Heart left ventricle (tissue), 16 donors: Measurements from ENCODE around the gene TCIRG1. TPM values are rescaled to one million over a fixed set of nuclear protein-coding genes. Genes with fewer than 3 reads are reported as not detected.

Experiments
- ATAC-seq, 4 donors: fragments of 200-7000 bp; cut with Tn5 transposase; one replicate each; pipeline ENCODE4 v1.9.1; 2020 to 2022; ENCODE audit warnings: moderate library complexity in 4 of 4, mild to moderate bottlenecking in 3 of 4, moderate number of reproducible peaks in 1 of 4
- DNase-seq, 5 donors: peaks; one replicate each; pipeline ENCODE4 v3.0.0-alpha.2; 2020
- H3K27ac ChIP-seq, 12 donors: fragments of 200-600 bp; sonication (generic) in 4 of 12; one replicate each; pipeline versions ENCODE4 v1.5.0 to v1.8.0; 2016 to 2022; ENCODE audit warnings: mild to moderate bottlenecking in 2 of 12
- H3K27me3 ChIP-seq, 9 donors: fragments of 200-600 bp; sonication (generic) in 2 of 9; one replicate each; pipeline versions ENCODE4 v1.5.1 to v1.8.0; 2016 to 2022; ENCODE audit warnings: mild to moderate bottlenecking in 3 of 9
- H3K36me3 ChIP-seq, 9 donors: fragments of 200-600 bp; sonication (generic) in 2 of 9; one replicate each; pipeline versions ENCODE4 v1.5.0 to v1.8.0; 2018 to 2022; ENCODE audit warnings: mild to moderate bottlenecking in 2 of 9
- H3K4me1 ChIP-seq, 12 donors: fragments of 200-600 bp; sonication (generic) in 4 of 12; one replicate each; pipeline versions ENCODE4 v1.5.0 to v1.8.0; 2016 to 2022; ENCODE audit warnings: mild to moderate bottlenecking in 3 of 12
- H3K4me3 ChIP-seq, 12 donors: fragments of 200-600 bp; sonication (generic) in 4 of 12; one replicate each; pipeline versions ENCODE4 v1.5.0 to v1.8.0; 2017 to 2022; ENCODE audit warnings: mild to moderate bottlenecking in 9 of 12, moderate library complexity in 4 of 12
- H3K9me3 ChIP-seq, 12 donors: fragments of 200-600 bp; sonication (generic) in 4 of 12; one replicate each; pipeline versions ENCODE4 v1.5.0 to v1.8.0; 2016 to 2022; ENCODE audit warnings: mild to moderate bottlenecking in 1 of 12
- POLR2A ChIP-seq, 2 donors: fragments of 450-650 bp; IDR thresholded peaks; one replicate each; pipeline ENCODE4 v1.6.1; 2017; ENCODE audit warnings: antibody characterized with exemption in 2 of 2, mild to moderate bottlenecking in 2 of 2, moderate library complexity in 2 of 2
- WGBS, 4 donors: extraction: QIAGEN DNeasy Blood & Tissue Kit in 2 of 4; methylation state at CpG; one replicate each; pipeline versions ENCODE4 v1.1.5 to v1.1.7; 2013 to 2018; 5-methylcytosine and 5-hydroxymethylcytosine counted together
- intact Hi-C, 10 donors: fragments of 100-400 bp; cut with DNase I; formaldehyde crosslinking; loops; one replicate each; pipeline versions ENCODE4 v1.11.1 to v1.14.2; 2022
- polyA plus RNA-seq, 2 donors: library from polyadenylated mRNA; stranded (reverse); fragments of 200-250 nt; gene quantifications; one replicate each; pipeline ENCODE4 v1.2.3, GENCODE V29; 2013
- total RNA-seq, 9 donors: library from RNA; depleted of rRNA in 2 of 9; stranded (reverse); fragments of >200 nt in 2 of 9; fragmentation: NEBNext Ultra II Directional in 3 of 9; extraction: Animal tissue kit (Norgen Biotek cat#: 25700) in 3 of 9; gene quantifications; one replicate each; pipeline versions ENCODE4 v1.1.0 to v1.2.4, GENCODE V29; 2016 to 2023
- TF ChIP-seq, protein P1 (sequence below), 12 donors: fragments of 200-600 bp; sonication (generic) in 4 of 12; IDR thresholded peaks; one replicate each; pipeline versions ENCODE4 v1.5.0 to v1.8.0; 2018 to 2022; ENCODE audit warnings: antibody characterized with exemption in 12 of 12, mild to moderate bottlenecking in 5 of 12
- donor health status: ischemic (EF 13 %, LVEDD 7.1; RV severe dilation, severe dysfunction).
- donor health status: healthy with polysubstance abuse.
- donor health status: DM: no; HTN: yes; CAD: no.
- donor health status: DM: no; HTN: no; CAD: no.
- donor health status: ischemic (EF 25% LVEDD 6.9; RV normal size, moderate dysfunction).
- donor health status: ischemic (EF 25% LVEDD 5.7; RV mildly dilated, moderate dysfunction).
- donor health status: healthy.
- donor health status: DM: yes; HTN: yes; CAD: no.
- donor health status: ischemic (EF 35%, LVEDD 5.7; RV mildly dilated, moderate dysfunction).
- donor health status: nonischemic (EF 11% LVEDD 7.7; RV severe dilation, severe dysfunction).
- donor health status: DM: yes; HTN: yes; CAD: no.
- donor health status: PGD.
- donor health status: ischemic (EF 29% LVEDD 5.4; RV normal size, mild dysfunction).
- donor health status: nonischemic (EF 23%, LVEDD 6.1; RV moderate dilation, normal function).

Gene TCIRG1
- total and polyA plus RNA-seq, 11 donors, result 10.2 to 88.7 (median 25.5) TPM

DNA sequence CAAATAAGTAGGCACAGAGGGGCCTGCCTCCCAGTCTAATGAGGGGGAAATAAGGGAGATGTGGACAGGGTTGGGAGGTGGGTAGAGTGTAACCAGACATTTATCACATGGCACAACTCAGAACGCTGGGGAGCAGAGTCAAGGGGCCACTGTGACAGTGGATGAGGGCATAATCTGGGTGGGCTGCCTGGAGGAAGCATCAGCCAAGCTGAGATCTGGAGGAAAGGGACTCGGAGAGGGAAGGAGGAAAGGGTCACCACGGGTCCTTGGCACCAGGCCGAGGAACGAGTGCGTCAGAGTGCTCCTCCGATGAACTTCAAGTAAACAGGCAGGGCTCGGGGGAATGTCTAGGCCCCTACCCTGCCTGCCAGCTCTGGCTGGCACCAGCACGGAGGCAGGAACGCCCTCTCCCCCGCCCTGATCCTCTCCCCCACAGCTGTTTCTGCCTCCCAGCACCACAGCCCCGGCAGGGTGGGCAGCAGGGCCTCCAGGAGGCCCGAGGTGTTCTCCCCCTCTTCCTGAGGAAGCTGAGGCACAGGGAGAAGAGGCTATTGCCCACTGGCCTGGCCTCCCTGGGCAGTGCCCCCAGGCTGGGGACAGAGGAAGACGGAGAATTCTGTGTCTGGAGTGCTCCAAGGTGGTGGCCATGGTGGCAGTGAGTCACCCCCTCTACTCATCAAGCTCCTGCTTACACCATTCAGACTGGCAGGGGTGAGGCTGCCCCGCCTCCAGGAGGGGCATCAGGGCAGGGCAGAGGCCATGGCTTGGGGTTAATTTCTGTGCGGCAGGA, 24.5 kb upstream of the TCIRG1 start:
- ATAC-seq (no peak), DNase-seq (no peak)
- 51 to 63% (median 59%) methylated on average over 10 to 16 of the region's 16 CpGs for WGBS, 4 donors
- Histone ChIP-seq H3K4me1 (peaks cover 0 to 58% (median 19%) of the 10 kb centered on the region in 12 donors), H3K27ac (peak overlapping the region in 1 of 12 donors; percentile 51), H3K9me3 (no peaks in the 10 kb centered on the region), H3K27me3 (no peaks in the 10 kb centered on the region), H3K4me3 (no peak overlapping the region), H3K36me3 (no peaks in the 10 kb centered on the region)
- intact Hi-C loops, result loop anchor here in 1 of 10 donors (10.0 kb wide), 1 partner anchor 190 kb away; no protein-coding TSS in a partner anchor
- TF ChIP-seq, protein P1, sequence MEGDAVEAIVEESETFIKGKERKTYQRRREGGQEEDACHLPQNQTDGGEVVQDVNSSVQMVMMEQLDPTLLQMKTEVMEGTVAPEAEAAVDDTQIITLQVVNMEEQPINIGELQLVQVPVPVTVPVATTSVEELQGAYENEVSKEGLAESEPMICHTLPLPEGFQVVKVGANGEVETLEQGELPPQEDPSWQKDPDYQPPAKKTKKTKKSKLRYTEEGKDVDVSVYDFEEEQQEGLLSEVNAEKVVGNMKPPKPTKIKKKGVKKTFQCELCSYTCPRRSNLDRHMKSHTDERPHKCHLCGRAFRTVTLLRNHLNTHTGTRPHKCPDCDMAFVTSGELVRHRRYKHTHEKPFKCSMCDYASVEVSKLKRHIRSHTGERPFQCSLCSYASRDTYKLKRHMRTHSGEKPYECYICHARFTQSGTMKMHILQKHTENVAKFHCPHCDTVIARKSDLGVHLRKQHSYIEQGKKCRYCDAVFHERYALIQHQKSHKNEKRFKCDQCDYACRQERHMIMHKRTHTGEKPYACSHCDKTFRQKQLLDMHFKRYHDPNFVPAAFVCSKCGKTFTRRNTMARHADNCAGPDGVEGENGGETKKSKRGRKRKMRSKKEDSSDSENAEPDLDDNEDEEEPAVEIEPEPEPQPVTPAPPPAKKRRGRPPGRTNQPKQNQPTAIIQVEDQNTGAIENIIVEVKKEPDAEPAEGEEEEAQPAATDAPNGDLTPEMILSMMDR (IDR thresholded peaks at IDR 0.05), result no peak
- no peak for TF ChIP-seq POLR2A (IDR thresholded peaks at IDR 0.05)

DNA sequence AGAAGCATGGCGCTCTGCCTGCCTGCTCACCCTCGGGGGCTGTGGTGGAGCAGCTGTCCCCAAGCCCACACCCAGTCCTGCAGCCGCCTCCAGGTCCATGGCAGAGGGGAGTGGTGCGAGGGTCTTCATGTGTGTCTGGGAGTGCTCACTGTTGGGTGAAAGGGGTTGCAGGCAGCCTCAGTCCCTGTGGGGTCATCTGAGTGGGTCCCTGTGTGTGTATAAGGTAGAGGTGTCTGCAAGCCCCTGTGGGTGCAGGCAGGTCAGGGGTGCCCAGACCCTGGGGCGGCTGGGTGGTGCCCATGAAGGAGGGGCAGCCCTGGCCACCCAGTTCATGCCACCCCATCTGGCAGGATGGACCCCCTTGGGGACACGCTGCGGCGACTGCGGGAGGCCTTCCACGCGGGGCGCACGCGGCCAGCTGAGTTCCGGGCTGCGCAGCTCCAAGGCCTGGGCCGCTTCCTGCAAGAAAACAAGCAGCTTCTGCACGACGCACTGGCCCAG, 23.8 kb upstream of the TCIRG1 start:
- DNase-seq, result no peak
- Histone ChIP-seq H3K27me3 (no peaks in the 10 kb centered on the region), H3K4me1 (peaks cover 0 to 52% (median 12%) of the 10 kb centered on the region in 12 donors), H3K36me3 (no peaks in the 10 kb centered on the region), H3K9me3 (no peaks in the 10 kb centered on the region), H3K4me3 (no peak overlapping the region), H3K27ac (peak overlapping the region in 1 of 12 donors; percentile 44)
- no peak for TF ChIP-seq POLR2A (IDR thresholded peaks at IDR 0.05)
- TF ChIP-seq, protein P1 (IDR thresholded peaks at IDR 0.05), result no peak
- intact Hi-C loops, result loop anchor here in 1 of 10 donors (10.0 kb wide), 1 partner anchor 190 kb away; no protein-coding TSS in a partner anchor
- ATAC-seq, result no peak
- WGBS, 4 donors, result 40 to 91% (median 90%) methylated on average over 1 to 19 of the region's 19 CpGs

DNA sequence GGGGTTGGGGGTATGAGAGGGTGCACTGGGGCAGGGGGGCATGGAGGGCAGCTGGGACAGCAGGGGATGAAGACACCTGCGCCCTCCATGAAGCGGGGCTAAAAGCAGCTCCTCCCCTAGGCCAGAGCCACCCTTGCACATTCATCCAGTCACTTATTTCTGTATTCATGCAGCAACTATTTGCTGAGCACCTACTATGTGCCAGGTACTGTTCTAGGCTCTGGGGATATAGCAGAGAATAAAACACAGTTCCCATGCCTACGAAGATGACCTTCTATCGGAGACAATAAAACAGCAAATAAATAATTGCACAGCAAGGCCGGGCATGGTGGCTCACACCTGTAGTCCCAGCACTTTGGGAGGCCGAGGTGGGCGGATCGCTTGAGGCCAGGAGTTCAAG, 23.4 kb upstream of the TCIRG1 start:
- Histone ChIP-seq H3K36me3 (no peaks in the 10 kb centered on the region), H3K27ac (no peak overlapping the region), H3K4me1 (peaks cover 0 to 47% (median 9%) of the 10 kb centered on the region in 12 donors), H3K9me3 (no peaks in the 10 kb centered on the region), H3K27me3 (no peaks in the 10 kb centered on the region), H3K4me3 (no peak overlapping the region)
- ATAC-seq, result no peak
- WGBS, 4 donors, result 96 to 99% (median 97%) methylated on average over 7 to 8 of the region's 8 CpGs
- intact Hi-C loops, result loop anchor here in 1 of 10 donors (10.0 kb wide), 1 partner anchor 189 kb away; no protein-coding TSS in a partner anchor
- no peak for DNase-seq
- TF ChIP-seq, protein P1 (IDR thresholded peaks at IDR 0.05), result no peak
- no peak for TF ChIP-seq POLR2A (IDR thresholded peaks at IDR 0.05)

DNA sequence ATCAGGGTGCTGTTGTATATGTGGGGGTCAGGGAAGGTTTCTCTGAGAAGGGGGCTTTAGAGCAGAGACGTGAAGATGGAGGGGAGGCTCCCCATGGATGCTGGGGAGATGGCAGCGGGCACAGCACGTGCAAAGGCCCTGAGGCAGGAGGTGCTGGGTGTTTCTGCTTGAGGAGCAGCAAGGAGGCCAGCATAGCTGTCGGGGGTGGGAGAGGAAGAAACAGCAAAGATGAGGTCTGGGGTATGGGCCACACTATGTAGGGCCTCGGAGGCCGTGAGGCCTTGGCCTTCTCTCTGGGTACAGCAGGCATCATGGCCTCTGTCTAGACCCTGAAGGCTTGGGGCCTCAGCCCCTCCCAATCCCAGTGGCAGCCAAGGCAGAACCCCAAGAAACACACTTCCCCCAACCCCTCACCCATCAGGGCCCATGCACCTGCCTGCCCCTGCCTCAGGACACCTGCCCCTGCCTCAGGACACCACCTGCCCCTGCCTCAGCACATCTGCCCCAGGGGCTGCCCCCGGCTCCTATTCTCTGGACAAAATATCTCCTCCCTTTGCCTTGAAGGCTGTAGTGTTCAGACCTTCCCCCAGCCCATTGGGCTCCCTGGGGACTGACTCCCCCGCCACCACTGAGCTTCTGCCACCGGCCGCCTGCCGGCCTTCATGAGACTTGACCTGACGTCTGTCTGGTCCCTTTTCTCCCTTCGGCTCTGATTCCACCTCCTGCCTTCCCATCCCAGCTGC, 22.5 kb upstream of the TCIRG1 start:
- no peaks in the 10 kb centered on the region for H3K9me3 ChIP-seq
- ATAC-seq (no peak), DNase-seq (no peak)
- H3K36me3 ChIP-seq, result no peaks in the 10 kb centered on the region
- intact Hi-C loops, result loop anchor here in 1 of 10 donors (10.0 kb wide), 1 partner anchor 188 kb away; no protein-coding TSS in a partner anchor
- H3K27me3 ChIP-seq, result no peaks in the 10 kb centered on the region
- H3K4me3 ChIP-seq, result no peak overlapping the region
- no peak overlapping the region for H3K27ac ChIP-seq
- H3K4me1 ChIP-seq, result peaks cover 0 to 39% (median 2%) of the 10 kb centered on the region in 12 donors
- WGBS, 4 donors, result 57 to 68% (median 60%) methylated on average over 13 of the region's 13 CpGs
- TF ChIP-seq, protein P1 (IDR thresholded peaks at IDR 0.05), result no peak
- no peak for TF ChIP-seq POLR2A (IDR thresholded peaks at IDR 0.05)
